ENCODE results near the gene PREX1.

The PREX1 gene

DNA sequence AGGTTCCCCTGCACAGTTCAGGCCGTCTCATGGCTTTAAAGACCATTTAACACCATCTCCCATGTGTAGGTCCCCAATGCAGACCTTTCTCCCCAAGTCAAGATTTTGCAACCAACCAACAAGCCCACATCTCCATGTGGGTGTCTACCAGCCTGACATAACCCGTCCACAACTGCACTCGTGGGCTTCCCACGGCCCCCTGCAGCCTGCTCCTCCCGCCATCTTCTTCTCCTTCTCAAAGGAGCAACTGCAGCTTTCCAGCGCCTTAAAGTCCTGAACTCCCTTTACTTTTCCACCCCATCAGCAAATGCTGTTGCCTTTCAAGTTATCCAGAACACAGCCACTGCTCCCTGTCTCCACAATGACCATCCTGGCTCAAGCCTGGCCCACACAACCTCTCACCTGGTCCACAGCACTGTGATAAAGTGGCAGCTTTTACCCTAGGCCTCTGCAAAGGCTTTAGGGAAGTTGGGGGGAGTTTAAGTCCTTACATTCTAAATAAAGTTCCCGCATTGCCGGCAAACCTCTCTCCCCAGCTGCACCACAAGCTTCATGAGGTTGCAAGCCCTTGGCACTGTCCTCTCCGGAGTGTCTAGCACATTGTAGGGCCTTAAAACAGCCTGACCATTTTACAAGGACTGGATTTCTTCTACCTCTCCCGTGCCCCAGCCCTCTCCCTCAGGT is 140.5 kb downstream of the PREX1 start:
- in situ Hi-C loops (cut with MboI; ENCODE audit: low sequenced_read_pairs) = no loop called here

GRCh38 chr20:48686238-48687116 is 141.3 kb downstream of the PREX1 start:
- in situ Hi-C loops (cut with MboI; ENCODE audit: low sequenced_read_pairs) = no loop called here

- in situ Hi-C loops (cut with MboI; ENCODE audit: low sequenced_read_pairs) = no loop called here
Observed at GRCh38 chr20:48685300-48685699, 142.5 kb downstream of the PREX1 start.

GRCh38 chr20:48684501-48685041 is 143.2 kb downstream of the PREX1 start:
- in situ Hi-C loops (cut with MboI; ENCODE audit: low sequenced_read_pairs) = no loop called here

DNA sequence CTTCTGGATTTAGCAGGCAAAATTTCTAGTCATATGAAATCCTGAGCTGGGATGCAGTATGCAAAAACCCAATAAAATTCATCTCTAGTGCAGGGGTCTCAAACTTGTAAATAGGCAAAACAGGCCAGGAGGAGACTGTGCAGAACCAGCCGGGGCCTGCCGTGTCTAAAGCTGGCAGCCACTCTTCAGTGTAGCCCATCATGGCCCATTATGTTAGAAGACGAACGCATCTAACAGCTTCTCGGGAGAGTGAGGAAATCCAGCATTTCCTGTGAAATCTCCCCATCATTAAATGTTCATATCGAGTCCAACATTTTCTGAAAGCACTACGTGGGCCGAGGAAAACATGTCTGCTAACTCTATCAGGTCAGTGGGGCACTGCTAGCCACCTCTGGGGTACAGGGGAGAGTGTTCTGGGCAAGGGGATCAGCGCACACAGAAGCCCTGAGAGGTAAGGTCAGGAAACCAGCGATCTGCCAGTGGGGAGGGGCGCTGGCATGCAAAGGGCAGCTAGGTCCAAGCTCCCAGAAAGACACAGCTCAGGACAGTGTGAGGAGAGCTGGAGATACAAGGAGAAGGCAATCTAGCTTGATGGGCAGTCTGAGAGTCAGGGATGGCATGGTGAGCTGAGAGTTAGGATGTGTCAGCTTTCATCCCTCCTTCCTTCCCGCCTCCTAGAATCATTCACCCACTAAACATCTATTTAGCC is 144.2 kb downstream of the PREX1 start:
- in situ Hi-C loops (cut with MboI; ENCODE audit: low sequenced_read_pairs) = no loop called here

- in situ Hi-C loops (cut with MboI; ENCODE audit: low sequenced_read_pairs) = no loop called here
Observed at GRCh38 chr20:48682529-48683363, 145.1 kb downstream of the PREX1 start.

DNA sequence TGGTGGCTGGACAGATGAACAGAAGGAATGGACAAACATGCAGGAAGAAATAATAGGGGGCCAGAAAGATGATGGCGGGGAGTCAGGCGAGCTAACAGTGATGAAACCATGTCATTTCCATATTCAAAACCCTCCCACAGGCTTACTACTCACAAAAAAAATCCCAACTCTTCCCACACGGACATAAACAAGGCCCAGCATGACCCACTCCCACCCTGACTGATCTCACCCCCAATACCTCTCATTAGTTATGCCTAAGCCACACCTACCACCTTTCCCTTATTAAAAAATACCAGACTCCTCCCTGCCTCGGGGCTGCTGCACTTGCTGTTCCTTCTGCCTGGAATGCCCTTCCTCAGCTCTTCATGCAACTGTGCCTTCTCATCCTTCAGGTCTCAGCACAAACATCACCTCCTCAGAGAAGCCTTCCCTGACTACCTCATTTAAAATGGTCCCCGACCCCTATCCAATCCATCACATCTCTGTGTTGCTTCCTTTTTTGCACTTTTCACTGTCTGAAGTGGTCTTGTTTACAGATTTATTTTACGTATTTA is 145.8 kb downstream of the PREX1 start:
- in situ Hi-C loops (cut with MboI; ENCODE audit: low sequenced_read_pairs) = no loop called here

GRCh38 chr20:48681201-48681872 is 146.5 kb downstream of the PREX1 start:
- in situ Hi-C loops (cut with MboI; ENCODE audit: low sequenced_read_pairs) = no loop called here

- in situ Hi-C loops (cut with MboI; ENCODE audit: low sequenced_read_pairs) = no loop called here
Observed at GRCh38 chr20:48680650-48681049, 147.1 kb downstream of the PREX1 start.

DNA sequence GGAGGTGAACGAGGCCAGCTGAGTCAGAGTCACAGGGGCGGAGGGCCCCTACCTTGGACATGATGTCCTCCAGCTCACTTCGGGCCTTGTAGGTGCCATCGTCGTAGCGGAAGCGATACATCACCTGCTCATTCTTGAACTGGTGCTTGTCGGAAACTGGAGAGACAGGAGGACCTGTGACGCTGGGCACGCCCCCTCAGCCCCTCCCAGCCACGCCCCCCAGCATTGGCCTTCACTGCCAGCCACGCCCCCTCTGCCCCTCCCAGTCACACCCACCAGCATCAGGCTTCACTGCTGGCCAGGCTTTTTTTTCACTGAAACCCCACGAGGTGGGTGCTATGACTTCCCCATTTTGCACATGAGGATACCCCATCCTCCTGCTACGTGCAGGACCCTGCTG is 148.2 kb downstream of the PREX1 start:
- in situ Hi-C loops (cut with MboI; ENCODE audit: low sequenced_read_pairs) = no loop called here

DNA sequence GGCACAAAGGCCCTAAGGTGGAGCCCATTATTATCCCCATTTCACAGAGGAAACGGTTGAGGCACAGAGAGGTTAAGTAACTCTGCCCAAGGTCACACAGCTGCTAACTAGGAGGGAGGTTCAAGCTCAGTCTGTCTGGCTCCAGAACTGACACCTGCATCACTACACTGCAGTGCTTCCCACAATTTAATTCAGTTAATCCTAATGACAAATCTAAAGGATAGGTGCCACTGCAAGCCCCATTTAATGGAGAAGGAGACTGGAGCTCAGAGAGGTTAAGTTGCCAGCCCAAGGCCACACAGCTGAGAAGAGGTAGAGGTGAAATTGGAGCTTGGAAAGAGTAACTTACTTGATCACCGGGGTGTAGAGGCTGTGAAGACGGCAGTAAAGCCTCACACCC is 148.8 kb downstream of the PREX1 start:
- in situ Hi-C loops (cut with MboI; ENCODE audit: low sequenced_read_pairs) = no loop called here

DNA sequence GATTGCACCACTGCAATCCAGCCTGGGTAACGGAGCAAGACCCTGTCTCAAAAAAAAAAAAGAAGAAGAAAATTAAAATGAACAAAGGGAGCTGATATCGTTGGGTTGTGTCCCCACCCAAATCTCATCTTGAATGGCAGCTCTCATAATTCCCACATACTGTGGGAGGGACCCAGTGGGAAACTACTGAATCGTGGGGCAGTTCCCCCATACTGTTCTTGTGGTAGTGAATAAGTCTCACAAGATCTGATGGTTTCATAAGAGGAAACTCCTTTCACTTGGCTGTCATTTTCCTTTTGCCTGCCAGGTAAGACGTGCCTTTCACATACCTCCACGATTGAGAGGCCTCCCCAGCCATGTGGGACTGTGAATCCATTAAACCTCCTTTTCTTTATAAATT is 149.4 kb downstream of the PREX1 start:
- in situ Hi-C loops (cut with MboI; ENCODE audit: low sequenced_read_pairs) = no loop called here

DNA sequence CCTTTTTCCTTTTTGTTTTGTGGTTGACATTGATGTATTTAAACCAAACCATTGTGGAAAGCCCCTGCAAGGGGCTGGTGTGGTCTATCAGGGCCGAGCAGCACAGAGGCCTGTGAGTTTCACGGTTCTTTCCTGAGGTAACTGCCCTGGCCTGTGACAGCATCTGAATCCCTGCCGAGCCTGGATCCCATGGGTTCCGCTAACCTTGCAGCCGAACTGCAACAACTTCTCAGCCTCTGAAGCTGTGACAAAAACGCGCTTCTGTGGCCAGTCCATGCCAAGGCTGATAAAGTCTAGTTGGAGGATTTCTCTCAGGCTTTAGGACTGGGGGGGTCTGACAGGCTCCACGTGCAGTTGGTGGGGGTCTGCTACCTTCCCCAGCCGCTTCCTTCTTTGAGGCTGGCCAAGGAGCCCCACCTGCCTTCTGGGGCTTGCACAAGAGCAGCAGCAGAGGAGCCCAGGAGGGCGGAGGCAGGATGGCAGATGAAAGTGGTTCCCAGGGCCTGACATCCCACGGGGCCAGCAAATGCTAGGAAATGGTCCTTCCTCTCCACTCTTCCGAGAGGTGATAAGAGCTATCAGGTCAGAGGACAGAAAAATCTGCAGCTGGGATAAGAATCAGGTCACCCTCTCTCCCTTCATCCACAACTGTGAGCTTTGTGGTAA is 150.9 kb downstream of the PREX1 start:
- in situ Hi-C loops (cut with MboI; ENCODE audit: low sequenced_read_pairs) = no loop called here

DNA sequence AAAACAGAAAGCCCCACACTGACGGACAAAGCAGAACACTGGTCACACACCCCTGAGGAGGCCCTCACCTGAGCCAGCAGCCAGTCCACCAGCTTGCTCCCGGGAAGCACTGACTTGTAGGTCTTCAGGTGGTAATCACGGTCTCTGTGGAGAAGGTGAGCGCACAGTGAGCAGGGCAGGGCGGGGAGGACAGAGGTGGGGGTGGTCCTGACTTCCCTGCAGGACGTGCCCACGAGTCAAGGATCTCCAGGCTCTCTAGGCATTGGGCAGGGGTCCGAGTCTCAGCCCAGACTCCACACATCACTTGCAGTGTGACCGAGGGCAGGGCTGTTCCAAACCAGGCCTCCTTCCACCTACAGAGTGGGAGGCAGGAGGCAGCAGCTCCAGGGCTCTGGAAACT is 151.7 kb downstream of the PREX1 start:
- in situ Hi-C loops (cut with MboI; ENCODE audit: low sequenced_read_pairs) = no loop called here

DNA sequence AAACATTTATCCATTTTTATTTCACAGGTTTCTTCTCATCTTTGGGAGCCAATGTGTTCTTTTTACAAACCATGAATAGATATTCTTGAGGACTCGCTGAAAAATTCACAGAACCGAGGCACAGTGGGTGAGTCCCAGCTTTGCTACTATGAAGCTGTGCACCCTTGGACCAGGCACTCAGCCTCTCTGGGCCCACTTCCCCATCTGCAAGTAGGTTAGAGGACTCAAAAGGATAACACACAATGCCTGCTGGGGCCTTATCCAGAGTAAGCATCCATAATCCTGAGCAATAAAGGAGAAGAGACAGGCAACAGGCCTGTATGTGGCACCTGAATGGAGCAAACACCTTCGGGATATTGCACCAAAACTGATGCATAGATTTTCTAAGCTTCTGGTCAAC is 153.3 kb downstream of the PREX1 start:
- in situ Hi-C loops (cut with MboI; ENCODE audit: low sequenced_read_pairs) = no loop called here

DNA sequence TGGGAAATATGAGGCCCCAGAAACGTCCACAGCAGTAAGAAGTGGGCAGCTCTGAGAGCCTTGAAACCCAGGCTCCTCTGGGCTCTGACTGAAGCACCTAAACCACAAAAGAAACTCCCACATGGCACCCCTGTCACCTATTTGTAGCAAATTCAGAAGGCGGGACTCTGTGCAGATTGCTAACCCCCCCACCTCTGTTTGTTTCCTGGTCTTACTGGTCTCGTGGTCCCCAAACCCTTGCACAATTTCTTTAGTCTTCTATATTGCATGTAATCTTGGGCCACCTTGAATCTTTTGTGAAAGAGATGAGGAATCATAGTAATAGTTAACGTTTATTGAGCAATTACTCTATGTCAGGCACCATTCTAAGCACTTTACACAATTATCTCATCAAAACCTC is 154.3 kb downstream of the PREX1 start:
- in situ Hi-C loops (cut with MboI; ENCODE audit: low sequenced_read_pairs) = no loop called here

- in situ Hi-C loops (cut with MboI; ENCODE audit: low sequenced_read_pairs) = no loop called here
Observed at GRCh38 chr20:48672324-48672723, 155.5 kb downstream of the PREX1 start.

DNA sequence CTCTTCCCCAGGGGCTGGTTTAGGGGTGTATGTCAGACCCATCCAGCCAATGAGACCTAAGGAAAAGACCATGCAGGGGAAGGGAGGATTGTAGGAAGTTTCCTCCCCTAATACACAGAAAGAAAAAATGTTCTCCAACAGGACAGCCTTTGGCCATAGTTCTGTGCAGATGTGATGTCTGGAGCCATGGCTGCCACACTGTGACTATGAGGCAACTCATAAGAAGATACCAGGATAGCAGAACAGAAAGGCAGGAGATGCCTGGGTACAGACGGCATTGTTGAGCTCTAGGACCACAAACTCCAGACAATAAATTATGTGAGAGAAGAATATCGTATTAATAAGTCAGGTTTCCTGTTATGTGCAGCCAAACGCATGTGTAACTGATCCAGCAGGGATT is 156.7 kb downstream of the PREX1 start:
- in situ Hi-C loops (cut with MboI; ENCODE audit: low sequenced_read_pairs) = no loop called here

DNA sequence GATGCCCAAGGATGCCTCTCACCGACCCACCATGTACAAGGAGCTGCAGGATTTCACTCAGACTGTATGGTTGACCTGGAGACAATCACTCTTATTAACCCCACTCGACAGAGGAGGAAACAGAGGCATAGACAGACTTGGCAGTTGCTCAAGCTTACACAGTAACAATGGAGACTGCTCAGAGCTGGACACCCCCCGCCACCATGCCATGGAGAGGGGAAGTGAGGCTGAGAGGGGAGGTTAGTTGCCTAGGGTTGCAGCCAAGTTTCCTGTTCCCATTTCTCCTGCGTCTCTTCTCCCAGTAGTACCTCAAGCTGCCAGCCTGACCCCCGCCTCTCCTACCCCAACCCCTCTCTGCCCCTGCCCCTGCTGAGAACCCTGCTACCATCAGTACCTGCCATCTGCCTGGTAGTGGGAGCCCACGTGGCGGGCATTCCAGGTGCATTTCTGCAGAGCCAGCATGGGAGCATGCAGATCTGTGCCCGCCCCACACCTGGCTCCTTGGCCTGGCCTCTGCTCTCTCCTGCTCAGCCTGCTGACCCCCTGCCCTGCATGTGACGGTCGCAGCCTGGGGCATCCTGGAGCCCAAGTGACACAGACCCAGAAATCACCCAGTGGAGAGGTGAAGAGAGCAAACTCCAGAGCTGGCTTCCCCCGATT is 157.7 kb downstream of the PREX1 start:
- in situ Hi-C loops (cut with MboI; ENCODE audit: low sequenced_read_pairs) = no loop called here
